ENCODE data around the gene SH3BGRL. TPM values are rescaled to one million over a fixed set of nuclear protein-coding genes. Genes with fewer than 3 reads are reported as not detected.
A peak's percentile ranks its signal among the peaks of the same experiment; 100 is the strongest.

Gene SH3BGRL
- total RNA-seq, 2 experiments from 2014 or later, result 56.2 to 68.2 TPM

DNA sequence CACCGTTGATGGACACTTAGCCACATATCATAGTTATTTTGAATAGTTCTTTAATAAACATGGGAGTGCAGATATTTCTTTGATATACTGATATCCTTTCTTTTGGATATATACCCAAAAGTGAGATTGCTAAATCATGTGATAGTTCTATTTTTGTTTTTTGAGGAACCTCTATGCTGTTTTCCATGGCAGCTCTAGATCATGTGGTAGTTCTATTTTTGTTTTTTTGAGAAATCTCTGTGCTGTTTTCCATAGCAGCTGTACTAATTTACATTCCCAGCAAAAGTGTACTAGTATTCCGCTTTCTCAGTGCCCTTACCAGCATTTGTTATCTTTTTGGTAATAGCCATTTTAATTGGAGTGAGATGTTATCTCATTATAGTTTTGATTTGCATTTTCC is 3.6 kb downstream of the SH3BGRL start:
- TF ChIP-seq, protein P1, sequence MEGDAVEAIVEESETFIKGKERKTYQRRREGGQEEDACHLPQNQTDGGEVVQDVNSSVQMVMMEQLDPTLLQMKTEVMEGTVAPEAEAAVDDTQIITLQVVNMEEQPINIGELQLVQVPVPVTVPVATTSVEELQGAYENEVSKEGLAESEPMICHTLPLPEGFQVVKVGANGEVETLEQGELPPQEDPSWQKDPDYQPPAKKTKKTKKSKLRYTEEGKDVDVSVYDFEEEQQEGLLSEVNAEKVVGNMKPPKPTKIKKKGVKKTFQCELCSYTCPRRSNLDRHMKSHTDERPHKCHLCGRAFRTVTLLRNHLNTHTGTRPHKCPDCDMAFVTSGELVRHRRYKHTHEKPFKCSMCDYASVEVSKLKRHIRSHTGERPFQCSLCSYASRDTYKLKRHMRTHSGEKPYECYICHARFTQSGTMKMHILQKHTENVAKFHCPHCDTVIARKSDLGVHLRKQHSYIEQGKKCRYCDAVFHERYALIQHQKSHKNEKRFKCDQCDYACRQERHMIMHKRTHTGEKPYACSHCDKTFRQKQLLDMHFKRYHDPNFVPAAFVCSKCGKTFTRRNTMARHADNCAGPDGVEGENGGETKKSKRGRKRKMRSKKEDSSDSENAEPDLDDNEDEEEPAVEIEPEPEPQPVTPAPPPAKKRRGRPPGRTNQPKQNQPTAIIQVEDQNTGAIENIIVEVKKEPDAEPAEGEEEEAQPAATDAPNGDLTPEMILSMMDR (conservative IDR thresholded peaks at IDR 0.05; ENCODE audit: low read length), result no peak
- TF ChIP-seq EZH2phosphoT487 (IDR thresholded peaks at IDR 0.05; ENCODE audit: borderline replicate concordance, low read depth, low read length), result no peak
- ChIA-PET POLR2A (interaction anchor here (1.1 kb wide), 1 partner anchor 21 kb away, joined by 3 read pairs; no protein-coding TSS in a partner anchor), CTCF (ENCODE audit: unreplicated experiment) (no interaction called here)
- intact Hi-C loops (cut with micrococcal nuclease; ENCODE audit: unreplicated experiment), result no loop called here
- Histone ChIP-seq H3K9me2 (ENCODE audit: insufficient read depth, low read length) (no peaks in the 10 kb centered on the region), H4K20me1 (ENCODE audit: insufficient read depth, low read length) (no peaks in the 10 kb centered on the region), H3K79me2 (ENCODE audit: insufficient read depth, low read depth, low read length) (peaks cover 66% of the 10 kb centered on the region), H3K36me3 (ENCODE audit: insufficient read depth, low read length) (peaks cover 43% of the 10 kb centered on the region), H3K4me1 (ENCODE audit: insufficient read depth, low read length, poor library complexity, severe bottlenecking) (peaks cover 21% of the 10 kb centered on the region), H3K4me2 (ENCODE audit: low read length) (peak overlapping the region; percentile 23; the same call in 1 of the 2 replicates), H3K27ac (ENCODE audit: low read depth, low read length, poor library complexity, severe bottlenecking) (no peak overlapping the region), H3K4me3 (ENCODE audit: low read depth, low read length, poor library complexity, severe bottlenecking) (no peak overlapping the region), H2AFZ (ENCODE audit: low read length) (no peak overlapping the region), H3K9me3 (ENCODE audit: low read length) (no peaks in the 10 kb centered on the region)
- no TSS peak for BruUV-seq (replicated peaks)
- DNase-seq (ENCODE audit: low spot score), result no peak

- ChIA-PET CTCF (ENCODE audit: unreplicated experiment) (no interaction called here), POLR2A (no interaction called here)
- Histone ChIP-seq H3K79me2 (ENCODE audit: insufficient read depth, low read depth, low read length) (peaks cover 66% of the 10 kb centered on the region), H3K9me3 (ENCODE audit: low read length) (no peaks in the 10 kb centered on the region), H3K36me3 (ENCODE audit: insufficient read depth, low read length) (peaks cover 46% of the 10 kb centered on the region), H3K27ac (ENCODE audit: low read depth, low read length, poor library complexity, severe bottlenecking) (no peak overlapping the region), H3K4me2 (ENCODE audit: low read length) (no peak overlapping the region), H4K20me1 (ENCODE audit: insufficient read depth, low read length) (no peaks in the 10 kb centered on the region), H2AFZ (ENCODE audit: low read length) (no peak overlapping the region), H3K4me3 (ENCODE audit: low read depth, low read length, poor library complexity, severe bottlenecking) (no peak overlapping the region), H3K4me1 (ENCODE audit: insufficient read depth, low read length, poor library complexity, severe bottlenecking) (peaks cover 16% of the 10 kb centered on the region), H3K9me2 (ENCODE audit: insufficient read depth, low read length) (no peaks in the 10 kb centered on the region)
- TF ChIP-seq, protein P1 (conservative IDR thresholded peaks at IDR 0.05; ENCODE audit: low read length), result no peak
- TF ChIP-seq EZH2phosphoT487 (IDR thresholded peaks at IDR 0.05; ENCODE audit: borderline replicate concordance, low read depth, low read length), result no peak
- BruUV-seq (replicated peaks), result no TSS peak
- no peak for DNase-seq (ENCODE audit: low spot score)
- intact Hi-C loops (cut with micrococcal nuclease; ENCODE audit: unreplicated experiment), result no loop called here
Measured at GRCh38 chrX:81206476-81206875, 4.6 kb downstream of the SH3BGRL start.

GRCh38 chrX:81208916-81209315 is 7.0 kb downstream of the SH3BGRL start:
- H3K4me3 ChIP-seq (ENCODE audit: low read depth, low read length, poor library complexity, severe bottlenecking), result no peak overlapping the region
- intact Hi-C loops (cut with micrococcal nuclease; ENCODE audit: unreplicated experiment), result no loop called here
- no TSS peak for BruUV-seq (replicated peaks)
- H3K27ac ChIP-seq (ENCODE audit: low read depth, low read length, poor library complexity, severe bottlenecking), result no peak overlapping the region
- no peaks in the 10 kb centered on the region for H3K9me2 ChIP-seq (ENCODE audit: insufficient read depth, low read length)
- no peaks in the 10 kb centered on the region for H3K9me3 ChIP-seq (ENCODE audit: low read length)
- peaks cover 47% of the 10 kb centered on the region for H3K79me2 ChIP-seq (ENCODE audit: insufficient read depth, low read depth, low read length)
- no peaks in the 10 kb centered on the region for H4K20me1 ChIP-seq (ENCODE audit: insufficient read depth, low read length)
- no peak overlapping the region for H2AFZ ChIP-seq (ENCODE audit: low read length)
- no peak for DNase-seq (ENCODE audit: low spot score)
- CTCF ChIA-PET (ENCODE audit: unreplicated experiment), result interaction anchor here (0.7 kb wide), 1 partner anchor 10 kb away, joined by 9 read pairs; no protein-coding TSS in a partner anchor
- peaks cover 46% of the 10 kb centered on the region for H3K36me3 ChIP-seq (ENCODE audit: insufficient read depth, low read length)
- peaks cover 16% of the 10 kb centered on the region for H3K4me1 ChIP-seq (ENCODE audit: insufficient read depth, low read length, poor library complexity, severe bottlenecking)
- no peak overlapping the region for H3K4me2 ChIP-seq (ENCODE audit: low read length)
- TF ChIP-seq EZH2phosphoT487 (IDR thresholded peaks at IDR 0.05; ENCODE audit: borderline replicate concordance, low read depth, low read length), result no peak
- TF ChIP-seq, protein P1 (conservative IDR thresholded peaks at IDR 0.05; ENCODE audit: low read length), result no peak
- POLR2A ChIA-PET, result no interaction called here

Data from OCI-LY7 (cell line).